HG03442 (cell line): ENCODE results near the gene CDH15.
"Not testable (repeated sequence)": the region's sequence is repeated elsewhere in the genome, so short reads cannot be mapped to it uniquely, and the experiment has no call there.

Experiments used
- ATAC-seq: cut with Tn5 transposase; IDR thresholded peaks from one replicate; pipeline ENCODE4 v1.9.1; 2021; ENCODE audit warnings: mild to moderate bottlenecking, moderate library complexity; ENCODE audit not compliant: unreplicated experiment

The CDH15 gene

GRCh38 chr16:89224665-89225064, 53.1 kb downstream of the CDH15 start:
- no peak for ATAC-seq

GRCh38 chr16:89230255-89230654, 58.7 kb downstream of the CDH15 start:
- ATAC-seq = no peak

GRCh38 chr16:89232107-89232506, 60.6 kb downstream of the CDH15 start:
- ATAC-seq = no peak

- no peak for ATAC-seq
Measured at GRCh38 chr16:89233678-89234490, 62.3 kb downstream of the CDH15 start.

- no peak for ATAC-seq
Measured at GRCh38 chr16:89237733-89238132, 66.2 kb downstream of the CDH15 start.

- ATAC-seq = no peak
Measured at GRCh38 chr16:89241187-89242007, 69.8 kb downstream of the CDH15 start.

- ATAC-seq = no peak
Measured at GRCh38 chr16:89242795-89243200, 71.2 kb downstream of the CDH15 start.

GRCh38 chr16:89243664-89244063, 72.1 kb downstream of the CDH15 start:
- ATAC-seq = no peak

- not testable (repeated sequence) for ATAC-seq
Measured at GRCh38 chr16:89244264-89244663, 72.7 kb downstream of the CDH15 start.

GRCh38 chr16:89244754-89245153, 73.2 kb downstream of the CDH15 start:
- no peak for ATAC-seq
